ENCODE measurements around the gene SIRPB2. TPM values are rescaled to one million over a fixed set of nuclear protein-coding genes. Genes with fewer than 3 reads are reported as not detected.
"Not testable (repeated sequence)": the region's sequence is repeated elsewhere in the genome, so short reads cannot be mapped to it uniquely, and the experiment has no call there.

SIRPB2 gene
- total RNA-seq, 2 experiments from 2014 or later, result not detected

DNA sequence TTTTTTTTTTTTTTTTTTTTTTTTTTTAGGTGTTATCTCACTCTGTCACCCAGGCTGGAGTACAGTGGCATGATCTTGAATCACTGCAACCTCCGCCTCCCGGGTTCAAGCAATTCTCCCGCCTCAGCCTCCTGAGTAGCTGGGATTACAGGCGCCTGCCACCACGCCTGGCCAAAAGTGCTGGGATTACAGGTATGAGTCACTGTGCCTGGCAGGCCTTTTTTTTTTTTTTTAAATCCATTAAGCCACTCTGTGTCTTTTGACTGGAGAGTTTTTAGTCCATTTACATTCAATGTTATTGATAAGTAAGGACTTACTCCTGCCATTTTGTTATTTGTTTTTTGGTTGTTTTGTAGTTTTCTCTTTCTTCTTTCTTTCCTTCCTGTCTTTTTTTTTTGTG, 6.2 kb upstream of the SIRPB2 start:
- H3K36me3 Mint-ChIP-seq; DNase-seq; H3K9me3 Mint-ChIP-seq; intact Hi-C loops (cut with micrococcal nuclease); H3K4me3 Mint-ChIP-seq; H3K4me1 Mint-ChIP-seq (ENCODE audit: low read depth); H3K27ac Mint-ChIP-seq: not testable (repeated sequence)
- ChIA-PET CTCF (interaction anchor here (1.1 to 1.2 kb wide), 2 partner anchors 9 to 11 kb away, joined by 3 read pairs; no protein-coding TSS in a partner anchor), POLR2A (interaction anchor here (0.7 kb wide), 1 partner anchor 8 kb away, joined by 4 read pairs; no protein-coding TSS in a partner anchor)
- H3K27me3 Mint-ChIP-seq, result peaks cover 23% of the 10 kb centered on the region

DNA sequence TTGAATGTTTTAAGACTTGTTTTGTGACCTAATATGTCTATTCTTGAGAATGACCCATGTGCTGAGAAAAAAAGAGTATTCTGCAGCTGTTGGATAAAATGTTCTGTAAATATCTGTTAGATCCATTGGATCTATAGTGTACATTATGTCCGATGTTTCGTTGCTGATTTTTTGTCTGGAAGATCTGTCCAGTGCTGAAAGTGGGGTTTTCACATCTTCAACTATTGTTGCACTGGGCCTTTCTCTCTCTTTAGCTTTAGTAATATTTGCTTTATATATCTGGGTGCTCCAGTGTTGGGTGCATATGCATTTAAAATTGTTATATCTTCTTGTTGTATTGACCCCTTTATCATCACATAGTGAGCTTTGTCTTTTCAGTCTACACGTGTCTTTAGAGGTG, 5.7 kb upstream of the SIRPB2 start:
- intact Hi-C loops (cut with micrococcal nuclease), result no loop called here
- POLR2A ChIA-PET, result interaction anchor here (0.7 kb wide), 1 partner anchor 7 kb away, joined by 4 read pairs; no protein-coding TSS in a partner anchor
- H3K4me1 Mint-ChIP-seq (ENCODE audit: low read depth), result no peaks in the 10 kb centered on the region
- no peak for DNase-seq
- H3K27ac Mint-ChIP-seq, result no peak overlapping the region
- H3K36me3 Mint-ChIP-seq, result no peaks in the 10 kb centered on the region
- H3K9me3 Mint-ChIP-seq, result no peaks in the 10 kb centered on the region
- peaks cover 21% of the 10 kb centered on the region for H3K27me3 Mint-ChIP-seq
- no peak overlapping the region for H3K4me3 Mint-ChIP-seq
- CTCF ChIA-PET, result interaction anchor here (0.6 to 1.2 kb wide), 3 partner anchors 9 to 280 kb away, joined by 3 read pairs; no protein-coding TSS in a partner anchor

- no peak for DNase-seq
- Mint-ChIP-seq H3K4me3 (no peak overlapping the region), H3K4me1 (ENCODE audit: low read depth) (no peaks in the 10 kb centered on the region), H3K36me3 (no peaks in the 10 kb centered on the region), H3K9me3 (no peaks in the 10 kb centered on the region), H3K27me3 (peaks cover 21% of the 10 kb centered on the region), H3K27ac (no peak overlapping the region)
- ChIA-PET CTCF (interaction anchor here (1.3 to 3.7 kb wide), 2 partner anchors 9 to 270 kb away, joined by 3 to 18 read pairs; no protein-coding TSS in a partner anchor), POLR2A (no interaction called here)
- intact Hi-C loops (cut with micrococcal nuclease), result no loop called here
Observed at GRCh38 chr20:1494436-1494835, 3.2 kb upstream of the SIRPB2 start.

DNA sequence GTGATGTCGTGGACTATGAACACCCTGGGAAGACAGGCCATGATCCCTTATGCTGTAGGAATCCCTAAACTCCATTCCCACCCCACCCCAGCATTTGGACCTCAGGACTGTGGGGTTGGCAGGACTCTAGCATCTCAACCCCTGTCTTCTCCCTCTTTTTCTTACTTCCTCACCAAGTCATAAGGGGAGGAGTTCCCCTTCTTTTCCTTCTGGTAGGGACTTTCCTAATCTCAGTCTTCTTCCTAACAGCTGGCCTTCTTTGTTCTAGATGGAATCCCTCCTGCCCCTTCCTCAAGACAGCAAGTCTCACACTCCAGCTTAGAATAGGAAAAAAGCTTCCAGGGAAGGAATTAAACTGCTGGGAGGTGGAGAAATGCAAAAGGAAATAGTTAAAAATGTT, 2.3 kb upstream of the SIRPB2 start:
- peaks cover 20% of the 10 kb centered on the region for H3K27me3 Mint-ChIP-seq
- no peak overlapping the region for H3K27ac Mint-ChIP-seq
- CTCF ChIA-PET, result interaction anchor here (1.3 to 3.7 kb wide), 2 partner anchors 9 to 271 kb away, joined by 3 to 18 read pairs; no protein-coding TSS in a partner anchor
- DNase-seq, result no peak
- H3K9me3 Mint-ChIP-seq, result no peaks in the 10 kb centered on the region
- intact Hi-C loops (cut with micrococcal nuclease), result no loop called here
- H3K4me3 Mint-ChIP-seq, result no peak overlapping the region
- no peaks in the 10 kb centered on the region for H3K4me1 Mint-ChIP-seq (ENCODE audit: low read depth)
- POLR2A ChIA-PET, result no interaction called here
- no peaks in the 10 kb centered on the region for H3K36me3 Mint-ChIP-seq

DNA sequence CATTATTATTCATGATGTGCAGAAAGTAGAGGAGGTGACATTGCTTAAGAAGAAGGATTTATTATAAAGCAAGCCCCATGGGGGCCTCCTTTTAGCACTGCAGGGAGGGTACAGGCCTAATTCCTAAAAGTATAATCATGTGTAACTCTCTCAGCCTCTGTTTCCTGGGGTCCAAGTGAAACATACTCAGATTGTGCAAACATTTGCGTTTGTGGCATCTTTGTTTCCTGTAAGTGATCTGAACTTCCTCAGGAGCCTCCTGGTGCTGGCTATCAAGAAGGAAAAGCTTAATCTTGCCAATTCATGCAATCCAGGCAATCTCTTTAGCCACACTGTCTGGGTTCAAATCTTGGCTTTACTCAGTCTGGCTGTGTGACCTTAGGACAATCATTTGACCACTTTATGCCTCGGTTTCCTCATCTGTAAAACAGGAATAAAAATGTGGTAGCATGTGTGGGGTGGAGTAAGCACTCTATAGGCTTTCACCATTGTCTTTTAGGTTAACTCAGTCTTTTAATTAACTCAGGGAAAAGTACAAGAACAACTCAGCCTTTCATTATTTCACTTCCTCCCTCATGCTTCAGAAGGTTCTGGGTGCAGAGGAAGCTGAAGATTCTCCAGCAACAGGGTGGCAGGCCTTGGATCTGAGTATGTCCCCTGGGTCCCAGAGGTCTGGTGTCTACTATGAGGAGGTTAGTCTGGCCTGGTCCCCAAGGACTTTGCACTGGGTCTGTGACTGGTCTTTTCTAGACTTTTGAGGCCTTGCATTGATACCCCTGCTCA, 831 bp upstream of the SIRPB2 start:
- H3K27ac Mint-ChIP-seq, result no peak overlapping the region
- no peak overlapping the region for H3K4me3 Mint-ChIP-seq
- H3K27me3 Mint-ChIP-seq, result peaks cover 19% of the 10 kb centered on the region
- no peak for DNase-seq
- POLR2A ChIA-PET, result no interaction called here
- no peaks in the 10 kb centered on the region for H3K36me3 Mint-ChIP-seq
- CTCF ChIA-PET, result interaction anchor here (0.8 to 3.7 kb wide), 2 partner anchors 11 to 13 kb away, joined by 3 to 18 read pairs; no protein-coding TSS in a partner anchor
- H3K9me3 Mint-ChIP-seq, result no peaks in the 10 kb centered on the region
- intact Hi-C loops (cut with micrococcal nuclease), result no loop called here
- no peaks in the 10 kb centered on the region for H3K4me1 Mint-ChIP-seq (ENCODE audit: low read depth)

DNA sequence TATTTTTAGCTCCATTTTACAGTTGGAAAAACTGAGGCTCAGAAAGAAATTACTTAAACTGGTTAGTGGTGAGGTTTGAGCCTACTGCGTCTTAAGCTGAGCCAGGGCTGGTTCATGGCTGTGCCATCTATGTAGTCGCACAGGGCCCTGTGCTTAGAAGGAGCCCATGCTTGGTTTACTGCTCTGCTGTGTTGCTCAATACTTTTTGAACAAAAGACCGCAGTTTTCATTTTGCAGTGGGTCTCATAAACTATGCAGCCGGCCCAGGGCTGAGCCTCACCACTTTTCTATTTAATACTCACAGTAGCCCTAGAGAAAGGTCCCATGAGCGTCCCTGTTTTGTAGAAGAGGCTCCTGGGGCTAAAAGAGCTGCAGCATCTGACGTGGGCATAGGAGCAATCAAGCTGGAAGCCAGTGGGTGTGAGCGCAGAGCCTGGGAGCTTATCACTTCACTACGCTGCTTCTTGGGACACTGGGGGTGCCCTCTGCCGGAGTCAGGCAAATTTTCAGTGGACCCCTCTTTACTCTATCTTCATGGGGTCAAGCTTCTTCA, 501 bp downstream of the SIRPB2 start:
- Mint-ChIP-seq H3K9me3 (no peaks in the 10 kb centered on the region), H3K27me3 (peaks cover 18% of the 10 kb centered on the region)
- CTCF ChIA-PET, result interaction anchor here (1.0 to 1.5 kb wide), 2 partner anchors 13 to 286 kb away, joined by 3 to 8 read pairs; no protein-coding TSS in a partner anchor

GRCh38 chr20:1489764-1490436, 1.3 kb downstream of the SIRPB2 start:
- peaks cover 19% of the 10 kb centered on the region for H3K27me3 Mint-ChIP-seq
- DNase-seq, result no peak
- CTCF ChIA-PET, result interaction anchor here (0.8 to 1.5 kb wide), 2 partner anchors 13 to 14 kb away, joined by 3 to 8 read pairs; no protein-coding TSS in a partner anchor
- POLR2A ChIA-PET, result interaction anchor here (0.5 kb wide), 1 partner anchor 7 kb away, joined by 4 read pairs; no protein-coding TSS in a partner anchor
- no peaks in the 10 kb centered on the region for H3K36me3 Mint-ChIP-seq
- no peaks in the 10 kb centered on the region for H3K4me1 Mint-ChIP-seq (ENCODE audit: low read depth)
- no peaks in the 10 kb centered on the region for H3K9me3 Mint-ChIP-seq
- H3K4me3 Mint-ChIP-seq, result no peak overlapping the region
- H3K27ac Mint-ChIP-seq, result no peak overlapping the region
- intact Hi-C loops (cut with micrococcal nuclease), result no loop called here

More for the DNA sequence above, 501 bp downstream of the SIRPB2 start:
- no peaks in the 10 kb centered on the region for H3K36me3 Mint-ChIP-seq
- H3K4me3 Mint-ChIP-seq, result no peak overlapping the region
- no peaks in the 10 kb centered on the region for H3K4me1 Mint-ChIP-seq (ENCODE audit: low read depth)
- intact Hi-C loops (cut with micrococcal nuclease), result no loop called here
- no peak for DNase-seq
- POLR2A ChIA-PET, result no interaction called here
- no peak overlapping the region for H3K27ac Mint-ChIP-seq

DNA sequence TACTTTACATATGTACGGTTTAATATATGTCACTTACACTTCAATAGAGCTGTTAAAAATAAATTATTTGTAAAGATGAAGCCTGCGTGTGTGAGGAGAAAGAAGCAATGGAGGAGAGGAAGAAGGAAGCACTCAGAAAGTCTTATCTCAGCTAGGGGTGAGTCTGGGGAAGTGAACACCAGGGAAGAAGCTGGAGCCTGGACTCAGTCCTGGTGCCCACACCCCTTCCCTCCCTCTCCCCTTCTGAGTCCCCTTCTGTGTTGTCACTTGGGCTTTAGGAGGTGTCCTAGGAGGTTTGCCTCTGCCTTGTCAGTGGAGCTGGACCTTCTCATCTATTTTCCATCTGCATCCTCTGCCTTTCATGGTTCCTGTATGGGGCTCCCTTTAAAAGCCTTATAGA, 1.9 kb downstream of the SIRPB2 start:
- Mint-ChIP-seq H3K4me1 (ENCODE audit: low read depth) (no peaks in the 10 kb centered on the region), H3K9me3 (no peaks in the 10 kb centered on the region), H3K4me3 (no peak overlapping the region), H3K36me3 (no peaks in the 10 kb centered on the region), H3K27me3 (peaks cover 24% of the 10 kb centered on the region), H3K27ac (no peak overlapping the region)
- DNase-seq, result no peak
- CTCF ChIA-PET, result interaction anchor here (0.8 kb wide), 1 partner anchor 15 kb away, joined by 3 read pairs; no protein-coding TSS in a partner anchor
- intact Hi-C loops (cut with micrococcal nuclease), result no loop called here
- POLR2A ChIA-PET, result interaction anchor here (0.5 kb wide), 1 partner anchor 8 kb away, joined by 4 read pairs; no protein-coding TSS in a partner anchor

DNA sequence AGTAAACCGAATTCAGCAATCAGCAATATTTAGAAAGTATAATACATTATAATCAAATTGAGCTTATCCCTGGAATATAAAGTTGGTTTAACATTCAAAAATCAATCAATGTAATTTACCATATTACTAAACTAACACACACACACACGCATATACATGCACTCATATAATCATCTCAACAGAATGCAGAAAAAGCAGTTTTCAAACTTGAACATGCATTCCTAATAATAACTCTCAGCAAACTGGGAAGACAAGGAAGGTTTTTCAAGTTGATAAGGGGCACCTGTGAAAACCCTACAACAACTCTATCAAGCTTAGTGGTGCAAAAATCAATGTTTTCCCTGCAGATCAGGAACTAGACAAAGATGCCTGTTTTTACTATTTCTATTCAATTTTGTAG, 4.7 kb downstream of the SIRPB2 start:
- H3K27me3 Mint-ChIP-seq, result peaks cover 32% of the 10 kb centered on the region
- H3K4me3 Mint-ChIP-seq, result no peak overlapping the region
- no peak overlapping the region for H3K27ac Mint-ChIP-seq
- H3K36me3 Mint-ChIP-seq, result no peaks in the 10 kb centered on the region
- DNase-seq, result no peak
- no peaks in the 10 kb centered on the region for H3K4me1 Mint-ChIP-seq (ENCODE audit: low read depth)
- ChIA-PET POLR2A (no interaction called here), CTCF (interaction anchor here (1.5 kb wide), 1 partner anchor 17 kb away, joined by 3 read pairs; no protein-coding TSS in a partner anchor)
- intact Hi-C loops (cut with micrococcal nuclease), result no loop called here
- H3K9me3 Mint-ChIP-seq, result no peaks in the 10 kb centered on the region

GRCh38 chr20:1484438-1485116, 6.6 kb downstream of the SIRPB2 start:
- POLR2A ChIA-PET, result no interaction called here
- intact Hi-C loops (cut with micrococcal nuclease), result no loop called here
- Mint-ChIP-seq H3K36me3 (no peaks in the 10 kb centered on the region), H3K27me3 (peaks cover 34% of the 10 kb centered on the region), H3K27ac (no peak overlapping the region), H3K4me1 (ENCODE audit: low read depth) (no peaks in the 10 kb centered on the region), H3K4me3 (no peak overlapping the region), H3K9me3 (no peaks in the 10 kb centered on the region)
- CTCF ChIA-PET, result interaction anchor here (1.6 kb wide), 1 partner anchor 19 kb away, joined by 5 read pairs; no protein-coding TSS in a partner anchor
- DNase-seq, result no peak

- intact Hi-C loops (cut with micrococcal nuclease), result no loop called here
Observed at GRCh38 chr20:1479831-1480595, 11.2 kb downstream of the SIRPB2 start.

More at GRCh38 chr20:1479831-1480595, 11.2 kb downstream of the SIRPB2 start:
- H3K9me3 Mint-ChIP-seq, result no peaks in the 10 kb centered on the region
- H3K27me3 Mint-ChIP-seq, result peaks cover 24% of the 10 kb centered on the region
- H3K4me3 Mint-ChIP-seq, result no peak overlapping the region
- H3K4me1 Mint-ChIP-seq (ENCODE audit: low read depth), result no peaks in the 10 kb centered on the region
- POLR2A ChIA-PET, result interaction anchor here (1.3 kb wide), 1 partner anchor 13 kb away, joined by 4 read pairs; the partner anchor contains the start of gene NSFL1C
- no peak for DNase-seq
- no peaks in the 10 kb centered on the region for H3K36me3 Mint-ChIP-seq
- no peak overlapping the region for H3K27ac Mint-ChIP-seq
- CTCF ChIA-PET, result interaction anchor here (4.0 kb wide), 1 partner anchor 23 kb away, joined by 13 read pairs; no protein-coding TSS in a partner anchor

Measured in activated CD4-positive, alpha-beta memory T cell treated with anti-CD3 and anti-CD28 coated beads for 36 hours (primary cell).